Hematopoietic multipotent progenitor cell treated with erythropoietin and hydrocortisone succinate and interleukin-3 and kit ligand, for 6 days (in vitro differentiated cells): Measurements from ENCODE around the gene PLK3.
A peak's percentile ranks its signal among the peaks of the same experiment; 100 is the strongest.
"Not testable (repeated sequence)": the region's sequence is repeated elsewhere in the genome, so short reads cannot be mapped to it uniquely, and the experiment has no call there.

Source experiments
- DNase-seq: peaks from one replicate; pipeline ENCODE4 v3.0.0-alpha.2; 2015

The PLK3 gene

DNA sequence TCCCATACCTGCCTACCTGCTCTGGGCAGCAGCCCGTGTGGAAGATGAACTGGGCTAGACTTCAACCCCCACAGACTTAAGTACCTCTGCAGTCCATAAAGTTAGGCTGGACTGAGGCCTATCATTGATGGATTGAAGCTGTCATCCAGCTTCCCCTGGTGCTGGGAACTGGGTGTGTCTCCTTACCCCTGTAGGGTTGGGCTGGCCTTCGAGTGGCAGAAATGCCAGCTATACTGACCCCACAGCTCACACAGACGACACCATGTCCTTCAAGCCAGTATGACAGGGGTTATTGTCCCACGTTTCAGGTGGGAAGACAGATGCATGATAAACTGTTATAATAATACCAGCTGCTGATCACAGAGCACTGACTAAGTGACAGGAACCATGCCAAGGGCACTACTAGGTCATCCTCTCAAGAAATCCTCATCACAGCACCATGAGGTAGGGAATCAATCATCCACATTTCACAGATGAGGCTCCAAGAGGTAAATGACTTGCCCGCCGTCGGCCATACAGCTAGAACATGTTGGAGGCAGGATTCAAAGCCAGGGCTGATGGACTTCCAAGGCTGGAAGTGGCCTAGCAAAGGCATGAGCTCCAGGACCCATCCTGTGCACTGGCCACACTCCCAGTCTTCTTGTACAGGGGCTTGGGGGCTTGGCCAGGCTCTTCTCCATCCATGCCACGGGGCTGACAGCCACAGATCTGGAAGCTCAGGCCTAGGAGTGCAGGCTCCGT lies 11.9 kb upstream of the PLK3 start, which contains the start of gene BEST4:
TSS of gene BEST4 (minus strand) at position 51 of the 741 bp plus-strand sequence. CDS start 465 bp downstream, outside the sequence.
- DNase-seq, result no peak

DNA sequence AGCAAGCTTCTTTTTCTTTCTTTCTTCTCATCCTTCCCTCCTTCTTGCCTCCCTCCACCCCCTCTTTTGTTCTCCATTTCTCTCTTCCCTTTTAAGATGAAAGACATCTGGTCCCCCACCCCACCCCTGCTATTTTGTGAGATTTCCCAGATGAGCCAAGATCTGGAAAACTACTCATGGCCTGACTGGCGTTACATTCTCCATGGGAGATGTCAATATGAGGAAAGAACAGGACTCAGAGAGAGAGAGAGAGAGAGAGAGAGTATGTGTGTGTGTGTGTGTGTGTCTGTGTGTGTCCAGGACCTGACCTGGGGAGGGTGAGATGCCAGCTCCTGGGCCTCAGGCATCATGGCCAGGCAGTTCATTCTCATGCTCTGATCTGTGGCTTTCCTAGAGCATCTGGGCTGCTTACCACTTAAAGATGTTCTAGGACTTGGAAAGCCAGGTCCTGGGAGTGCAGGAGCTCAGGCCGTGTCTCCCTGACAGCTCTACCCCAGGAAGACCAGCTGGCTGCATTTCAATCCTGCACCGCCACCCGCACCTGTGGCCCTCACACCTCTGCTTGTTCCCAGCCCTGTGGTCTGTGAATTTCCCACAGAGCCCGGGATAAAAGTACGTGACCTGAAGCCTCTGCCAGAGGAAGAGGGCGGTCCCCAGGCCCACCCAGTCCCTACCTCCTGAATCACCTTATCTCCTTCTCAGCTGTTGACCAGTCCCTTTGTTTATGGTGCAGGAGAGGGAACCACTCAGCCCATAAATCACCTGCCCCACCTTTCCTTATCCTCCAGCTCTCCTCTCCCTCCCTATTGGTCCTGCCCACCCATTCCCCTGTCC lies 9.0 kb upstream of the PLK3 start:
- DNase-seq, result no peak

DNA sequence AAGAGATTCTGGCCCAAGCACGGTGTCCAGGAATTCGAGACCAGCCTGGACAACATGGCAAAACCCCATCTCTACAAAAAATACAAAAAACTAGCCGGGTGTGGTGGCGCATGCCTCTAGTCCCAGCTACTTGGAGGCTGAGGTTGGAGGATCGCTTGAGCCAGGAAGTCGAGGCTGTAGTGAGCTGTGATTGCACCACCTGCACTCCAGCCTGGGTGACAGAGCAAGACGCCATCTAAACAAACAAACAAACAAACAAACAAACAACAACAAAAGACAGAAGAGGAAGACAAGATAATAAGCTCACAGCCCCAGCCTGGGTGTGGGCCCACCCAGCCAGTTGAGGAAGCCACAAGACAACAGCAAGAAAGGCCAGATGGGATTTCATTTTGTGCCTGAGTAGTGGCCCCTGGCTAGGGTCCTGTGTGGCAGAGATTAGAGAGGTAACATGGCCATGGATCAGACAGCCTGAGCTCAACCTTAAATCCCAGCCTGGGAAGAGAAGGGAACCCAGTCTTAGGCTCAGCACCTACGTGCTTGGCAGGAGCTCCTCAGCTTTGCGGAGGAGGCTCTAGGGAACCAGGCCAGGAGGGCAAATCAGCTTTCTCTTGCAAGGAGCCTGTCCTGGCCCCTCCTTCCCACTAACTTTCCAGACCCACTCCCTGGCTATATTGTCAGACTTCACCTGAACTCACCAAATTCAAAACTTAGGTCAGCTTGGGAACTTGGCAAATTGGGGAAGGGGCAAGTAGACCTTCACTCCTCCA lies 7.3 kb upstream of the PLK3 start:
- no peak for DNase-seq

DNA sequence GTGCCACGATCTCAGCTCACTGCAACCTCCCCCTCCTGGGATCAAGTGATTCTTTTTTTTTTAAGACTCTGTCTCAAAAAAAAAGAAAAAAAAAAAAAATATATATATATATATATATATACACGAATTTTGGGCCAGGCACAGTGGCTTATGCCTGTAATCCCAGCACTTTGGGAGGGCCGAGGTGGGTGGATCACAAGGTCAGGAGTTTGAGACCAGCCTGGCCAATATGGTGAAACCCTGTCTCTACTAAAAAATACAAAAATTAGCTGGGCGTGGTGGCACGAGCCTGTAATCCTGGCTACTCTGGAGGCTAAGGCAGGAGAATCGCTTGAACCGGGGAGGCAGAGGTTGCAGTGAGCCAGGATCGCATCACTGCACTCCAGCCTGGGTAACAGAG lies 2.3 kb upstream of the PLK3 start:
- not testable (repeated sequence) for DNase-seq

DNA sequence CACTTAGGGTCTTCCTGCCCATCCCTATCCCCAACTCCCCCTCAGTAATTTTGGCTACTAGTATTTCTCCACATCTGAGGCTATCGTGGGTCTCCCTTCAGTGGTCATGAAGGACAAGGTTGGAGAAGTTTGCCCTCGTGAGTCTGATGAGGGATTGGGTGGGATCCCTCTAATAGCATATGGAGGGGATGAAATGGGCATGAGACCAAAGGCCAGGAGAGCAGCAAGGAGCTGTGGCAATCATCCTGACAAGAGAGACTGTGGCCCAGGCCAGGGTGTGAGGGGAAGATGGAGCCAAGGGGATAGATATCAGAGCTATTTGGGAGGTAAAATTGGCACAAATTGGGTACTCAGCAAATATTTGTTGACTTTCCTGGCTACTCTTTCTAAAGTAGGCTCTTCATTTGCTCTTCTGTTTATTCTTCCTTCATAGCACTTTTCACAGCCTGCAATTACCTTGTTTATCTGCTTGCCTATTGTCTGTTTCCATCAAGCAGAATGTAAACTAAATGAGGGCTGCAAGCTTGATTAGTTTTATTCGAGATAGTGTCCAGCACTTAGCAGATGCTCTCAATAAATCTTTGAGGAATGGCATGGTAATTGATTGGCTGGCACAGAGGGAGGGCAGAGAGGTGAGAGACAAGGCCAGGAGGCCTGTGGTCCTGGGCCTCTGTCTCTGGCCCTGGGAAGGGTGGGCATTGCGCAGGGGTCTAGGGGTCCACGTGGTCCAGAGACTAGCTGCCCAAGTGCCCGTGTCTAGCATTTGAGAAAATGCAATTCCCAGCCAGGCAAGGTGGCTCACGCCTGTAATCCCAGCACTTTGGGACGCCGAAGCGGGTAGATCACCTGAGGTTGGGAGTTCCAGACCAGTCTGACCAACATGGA lies 1.5 kb upstream of the PLK3 start:
- no peak for DNase-seq

DNA sequence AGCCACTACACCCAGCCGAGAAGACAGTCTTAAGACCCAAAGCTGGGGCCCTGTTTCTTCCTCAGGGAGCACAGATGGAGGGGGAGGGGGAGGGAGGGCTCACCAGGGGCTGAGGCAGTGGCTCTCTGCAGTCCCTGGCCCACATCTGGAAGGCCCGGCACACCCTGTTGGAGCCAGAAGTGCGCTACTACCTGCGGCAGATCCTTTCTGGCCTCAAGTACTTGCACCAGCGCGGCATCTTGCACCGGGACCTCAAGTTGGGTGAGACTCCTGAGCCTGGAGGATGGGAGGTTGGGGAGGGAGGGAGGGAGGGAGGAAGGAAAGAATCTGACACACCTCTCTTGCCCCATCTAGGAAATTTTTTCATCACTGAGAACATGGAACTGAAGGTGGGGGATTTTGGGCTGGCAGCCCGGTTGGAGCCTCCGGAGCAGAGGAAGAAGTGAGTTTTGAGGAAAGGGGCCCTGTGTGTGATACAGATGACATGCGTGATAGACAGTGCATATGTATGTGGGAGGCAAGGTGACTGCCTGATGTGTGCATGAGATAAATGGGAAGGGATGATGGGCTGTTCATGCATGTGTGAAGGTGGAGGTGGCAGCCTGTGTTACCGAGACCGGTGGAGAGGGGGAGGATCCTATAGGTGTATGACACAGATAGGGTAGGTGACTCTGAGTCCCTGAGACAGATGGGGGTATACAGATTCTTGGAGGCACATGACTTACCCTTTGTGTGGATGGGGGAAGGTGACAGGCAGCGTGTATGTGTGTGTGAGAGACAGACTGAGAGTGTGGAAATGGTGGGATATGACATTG lies 1.5 kb downstream of the PLK3 start:
- no peak for DNase-seq

DNA sequence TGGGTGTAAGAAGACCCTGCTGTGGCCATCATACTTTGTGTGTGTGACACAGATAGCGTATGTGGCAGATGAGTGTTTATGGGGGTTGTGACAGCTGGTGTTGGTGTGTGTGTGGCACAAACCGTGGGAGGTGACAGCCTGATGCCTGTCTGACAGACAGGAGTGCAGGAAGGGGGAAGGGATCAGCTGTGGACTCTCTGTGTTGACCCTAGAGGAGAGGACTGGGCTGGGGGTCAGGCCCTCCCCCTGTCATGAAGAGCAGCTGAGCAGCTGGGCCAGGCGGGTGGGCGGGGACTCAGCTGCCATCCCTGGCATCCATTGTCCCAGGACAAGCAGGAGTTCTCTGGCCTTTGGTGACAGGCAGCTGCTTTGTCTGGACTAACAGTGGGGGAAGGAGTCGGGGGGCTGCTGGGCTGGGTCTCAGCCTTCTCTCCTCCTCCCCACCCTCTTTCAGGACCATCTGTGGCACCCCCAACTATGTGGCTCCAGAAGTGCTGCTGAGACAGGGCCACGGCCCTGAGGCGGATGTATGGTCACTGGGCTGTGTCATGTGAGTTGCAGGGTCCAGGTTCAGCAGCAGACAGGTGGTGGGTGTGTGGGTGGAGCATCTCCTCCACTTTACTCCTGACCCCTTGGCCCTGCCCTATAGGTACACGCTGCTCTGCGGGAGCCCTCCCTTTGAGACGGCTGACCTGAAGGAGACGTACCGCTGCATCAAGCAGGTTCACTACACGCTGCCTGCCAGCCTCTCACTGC lies 2.3 kb downstream of the PLK3 start:
- DNase-seq, result no peak

DNA sequence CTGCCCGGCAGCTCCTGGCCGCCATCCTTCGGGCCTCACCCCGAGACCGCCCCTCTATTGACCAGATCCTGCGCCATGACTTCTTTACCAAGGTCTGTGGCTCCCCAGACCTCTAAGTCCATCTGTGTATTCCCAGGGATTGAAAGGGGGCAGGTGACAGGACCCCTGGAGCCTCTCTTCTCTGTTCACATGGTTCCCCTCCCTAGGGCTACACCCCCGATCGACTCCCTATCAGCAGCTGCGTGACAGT lies 2.8 kb downstream of the PLK3 start:
- DNase-seq, result no peak

DNA sequence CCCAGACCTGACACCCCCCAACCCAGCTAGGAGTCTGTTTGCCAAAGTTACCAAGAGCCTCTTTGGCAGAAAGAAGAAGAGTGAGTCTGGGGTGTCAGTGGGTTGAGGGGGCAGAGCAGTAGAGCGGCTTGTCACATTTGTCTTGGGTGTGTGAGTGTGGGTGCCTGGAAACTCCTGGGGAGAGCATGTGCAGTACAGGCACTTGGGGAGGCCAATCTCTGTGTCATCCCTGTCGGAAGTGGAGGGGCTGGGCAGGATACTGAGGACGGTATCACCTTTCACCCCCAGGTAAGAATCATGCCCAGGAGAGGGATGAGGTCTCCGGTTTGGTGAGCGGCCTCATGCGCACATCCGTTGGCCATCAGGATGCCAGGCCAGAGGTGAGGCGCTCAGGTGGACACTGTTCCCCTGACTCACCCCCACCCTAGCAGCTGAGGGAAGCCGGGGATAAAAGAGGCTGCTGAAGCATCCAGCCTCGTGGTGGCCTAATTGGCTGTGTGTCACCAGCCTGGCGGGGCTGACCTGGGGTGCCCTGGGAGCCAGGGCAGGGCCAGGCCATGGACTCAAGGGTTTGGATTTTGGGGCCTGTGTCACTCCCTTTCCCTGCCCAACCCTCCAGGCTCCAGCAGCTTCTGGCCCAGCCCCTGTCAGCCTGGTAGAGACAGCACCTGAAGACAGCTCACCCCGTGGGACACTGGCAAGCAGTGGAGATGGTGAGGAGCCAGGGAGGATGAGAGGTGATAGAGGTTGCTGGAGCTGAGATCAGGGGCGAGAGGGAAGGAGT lies 3.3 kb downstream of the PLK3 start:
- no peak for DNase-seq

DNA sequence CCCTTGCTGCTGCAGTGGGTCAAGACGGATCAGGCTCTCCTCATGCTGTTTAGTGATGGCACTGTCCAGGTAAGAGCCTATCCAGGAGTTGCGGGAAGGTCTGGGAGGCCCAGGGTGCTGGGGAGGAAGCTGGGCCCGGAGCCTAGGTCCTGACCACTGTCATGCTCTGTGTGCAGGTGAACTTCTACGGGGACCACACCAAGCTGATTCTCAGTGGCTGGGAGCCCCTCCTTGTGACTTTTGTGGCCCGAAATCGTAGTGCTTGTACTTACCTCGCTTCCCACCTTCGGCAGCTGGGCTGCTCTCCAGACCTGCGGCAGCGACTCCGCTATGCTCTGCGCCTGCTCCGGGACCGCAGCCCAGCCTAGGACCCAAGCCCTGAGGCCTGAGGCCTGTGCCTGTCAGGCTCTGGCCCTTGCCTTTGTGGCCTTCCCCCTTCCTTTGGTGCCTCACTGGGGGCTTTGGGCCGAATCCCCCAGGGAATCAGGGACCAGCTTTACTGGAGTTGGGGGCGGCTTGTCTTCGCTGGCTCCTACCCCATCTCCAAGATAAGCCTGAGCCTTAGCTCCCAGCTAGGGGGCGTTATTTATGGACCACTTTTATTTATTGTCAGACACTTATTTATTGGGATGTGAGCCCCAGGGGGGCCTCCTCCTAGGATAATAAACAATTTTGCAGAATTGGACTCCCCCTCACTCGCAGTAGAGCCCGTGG lies 5.3 kb downstream of the PLK3 start:
- DNase-seq, result no peak

DNA sequence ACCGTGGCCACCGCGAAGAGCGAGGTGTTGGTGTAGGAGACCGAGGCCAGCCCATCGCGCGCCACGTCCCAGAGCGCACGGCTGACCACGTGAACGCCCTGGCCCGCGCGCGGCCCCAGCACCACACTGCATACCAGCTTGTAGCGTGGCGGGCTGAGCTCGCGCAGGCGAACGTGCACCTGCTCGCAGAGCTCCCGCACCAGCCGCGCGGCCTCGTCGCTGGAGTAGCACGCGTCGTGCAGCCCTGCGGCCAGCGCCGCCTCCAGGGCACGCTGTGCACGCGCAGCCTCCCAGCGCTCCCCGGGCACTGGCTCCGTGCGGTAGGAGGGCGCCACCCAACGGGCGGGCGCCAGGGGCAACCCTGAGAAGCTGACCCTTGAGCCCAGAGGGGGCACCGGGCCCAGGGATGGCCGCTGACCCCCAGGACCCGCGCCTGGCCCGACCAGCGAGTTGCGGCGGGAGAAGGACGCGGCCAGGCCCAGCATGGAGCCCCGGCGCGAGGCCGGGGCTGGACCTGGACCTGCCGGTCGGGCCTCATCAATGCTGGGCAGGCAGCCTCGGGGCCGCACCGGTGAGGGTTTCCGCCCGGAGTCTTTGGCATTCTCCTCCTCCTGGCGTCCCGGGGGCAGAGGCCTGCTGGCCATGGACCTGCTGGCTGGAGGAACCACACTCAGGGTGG lies 6.0 kb downstream of the PLK3 start:
- no peak for DNase-seq

DNA sequence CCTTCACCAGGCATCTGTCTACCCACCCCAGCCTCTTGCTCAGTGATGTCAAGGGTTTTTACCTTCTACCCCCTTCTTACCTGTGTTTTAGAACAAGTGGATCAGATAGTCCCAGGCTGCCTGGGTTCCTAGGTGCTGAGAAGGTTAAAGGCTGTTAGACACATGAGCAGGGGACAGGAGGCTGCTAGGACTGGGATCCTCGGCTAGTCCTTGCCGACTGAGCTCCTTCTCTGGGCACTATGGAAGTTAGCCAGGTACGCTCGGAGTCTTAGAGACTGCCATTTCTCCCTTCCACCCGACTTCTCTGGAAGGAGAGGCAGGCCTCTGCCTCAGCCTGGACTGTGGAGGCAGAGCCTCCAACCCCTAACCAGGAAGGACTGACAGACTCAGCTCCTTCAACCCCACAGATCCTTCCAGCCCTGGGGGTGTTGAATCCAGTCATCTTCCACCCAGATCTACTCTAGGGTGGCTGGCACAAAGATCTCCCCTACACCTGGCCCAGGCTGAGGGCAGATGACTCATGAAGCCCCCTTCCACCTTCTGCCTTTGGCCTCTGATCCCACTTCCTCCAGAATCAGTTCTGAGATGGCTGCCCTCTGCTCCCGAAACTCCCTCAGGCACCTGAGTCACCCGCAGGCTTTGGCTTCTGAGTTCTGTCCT lies 6.7 kb downstream of the PLK3 start, which contains the start of gene DYNLT4:
TSS of gene DYNLT4 (minus strand) at position 648 of the 660 bp plus-strand sequence. CDS start 683 bp downstream, outside the sequence.
- no peak for DNase-seq

DNA sequence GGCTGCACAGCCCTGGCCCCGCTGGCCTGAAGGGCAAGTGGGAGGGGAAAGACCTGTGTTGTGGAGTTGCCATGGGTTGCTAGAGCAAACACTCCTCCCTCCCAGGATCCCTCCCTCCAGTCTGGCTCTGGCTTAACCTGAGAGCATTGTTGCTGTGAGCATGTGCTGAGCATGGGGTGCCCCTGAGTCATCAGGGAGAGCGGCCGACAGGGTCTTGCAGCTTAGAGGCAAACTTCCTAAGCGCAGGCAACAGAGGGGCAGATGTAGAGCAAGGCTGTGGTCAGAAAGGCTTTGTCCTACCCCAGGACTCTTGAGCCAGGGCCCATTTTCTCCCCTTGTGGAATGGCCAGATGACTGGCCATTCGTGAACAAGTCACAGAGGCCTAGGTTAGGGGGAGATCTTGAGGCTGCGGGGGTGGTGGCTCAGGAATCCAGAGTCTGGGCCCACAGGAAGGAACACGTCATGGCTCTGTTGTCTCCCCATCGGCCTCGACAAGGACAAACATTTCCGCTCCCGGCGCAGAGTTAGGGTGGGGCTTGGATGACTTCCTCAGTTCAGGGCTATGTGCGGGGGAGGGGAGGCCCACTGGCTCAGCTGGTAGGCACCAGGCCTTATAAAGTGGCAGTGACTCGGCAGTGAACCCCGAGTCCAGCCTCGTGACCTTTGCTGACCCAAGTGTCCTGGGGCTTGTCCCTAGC lies 7.3 kb downstream of the PLK3 start:
- DNase-seq, result peak; percentile 97

DNA sequence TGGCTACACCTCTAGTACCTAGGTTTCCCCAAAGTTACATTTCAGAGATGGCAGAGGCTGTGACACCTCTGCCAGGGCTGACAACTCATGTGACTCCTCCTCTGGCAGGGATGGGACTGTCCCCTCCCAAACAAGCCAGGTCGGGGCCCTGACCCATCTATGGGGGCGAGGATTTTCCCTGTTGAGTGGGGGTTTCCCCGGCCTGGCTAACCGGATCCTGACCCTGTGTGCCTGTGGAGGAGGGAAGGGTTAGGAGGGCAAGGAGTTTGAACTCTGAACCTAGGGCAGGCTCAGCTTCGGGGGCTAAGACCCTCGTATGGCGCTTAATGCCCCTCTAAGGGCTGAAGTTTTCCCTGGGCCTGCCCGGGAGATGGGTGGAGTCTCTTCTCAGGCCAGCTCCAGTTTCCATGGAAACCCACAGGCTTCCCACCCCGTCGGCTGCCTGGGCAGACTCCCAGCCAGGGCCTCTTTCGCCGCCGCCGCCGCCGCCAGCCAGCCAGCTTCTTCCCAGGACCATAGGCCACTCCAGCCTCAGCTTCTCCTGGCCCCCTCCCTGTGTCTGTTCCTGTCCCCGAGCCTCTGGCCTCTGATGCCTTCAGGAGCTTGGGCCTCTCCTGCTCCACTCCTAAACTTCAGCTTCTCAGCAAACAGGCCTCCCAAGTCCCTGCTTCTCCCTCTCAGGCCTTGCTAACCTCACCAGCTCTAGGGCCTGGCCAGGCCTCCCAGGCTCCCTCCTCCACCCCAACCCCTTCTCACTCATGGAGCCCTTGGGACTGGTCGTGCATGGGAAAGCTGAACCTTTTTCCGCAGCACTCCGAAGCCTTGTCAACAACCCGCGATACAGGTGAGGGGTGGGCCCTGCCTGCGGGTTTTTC lies 8.1 kb downstream of the PLK3 start, which contains the start of gene BTBD19:
TSS of gene BTBD19 (plus strand) at position 461 of the 875 bp plus-strand sequence. CDS start at position 759, 298 bp downstream.
- peak; percentile 88 for DNase-seq

DNA sequence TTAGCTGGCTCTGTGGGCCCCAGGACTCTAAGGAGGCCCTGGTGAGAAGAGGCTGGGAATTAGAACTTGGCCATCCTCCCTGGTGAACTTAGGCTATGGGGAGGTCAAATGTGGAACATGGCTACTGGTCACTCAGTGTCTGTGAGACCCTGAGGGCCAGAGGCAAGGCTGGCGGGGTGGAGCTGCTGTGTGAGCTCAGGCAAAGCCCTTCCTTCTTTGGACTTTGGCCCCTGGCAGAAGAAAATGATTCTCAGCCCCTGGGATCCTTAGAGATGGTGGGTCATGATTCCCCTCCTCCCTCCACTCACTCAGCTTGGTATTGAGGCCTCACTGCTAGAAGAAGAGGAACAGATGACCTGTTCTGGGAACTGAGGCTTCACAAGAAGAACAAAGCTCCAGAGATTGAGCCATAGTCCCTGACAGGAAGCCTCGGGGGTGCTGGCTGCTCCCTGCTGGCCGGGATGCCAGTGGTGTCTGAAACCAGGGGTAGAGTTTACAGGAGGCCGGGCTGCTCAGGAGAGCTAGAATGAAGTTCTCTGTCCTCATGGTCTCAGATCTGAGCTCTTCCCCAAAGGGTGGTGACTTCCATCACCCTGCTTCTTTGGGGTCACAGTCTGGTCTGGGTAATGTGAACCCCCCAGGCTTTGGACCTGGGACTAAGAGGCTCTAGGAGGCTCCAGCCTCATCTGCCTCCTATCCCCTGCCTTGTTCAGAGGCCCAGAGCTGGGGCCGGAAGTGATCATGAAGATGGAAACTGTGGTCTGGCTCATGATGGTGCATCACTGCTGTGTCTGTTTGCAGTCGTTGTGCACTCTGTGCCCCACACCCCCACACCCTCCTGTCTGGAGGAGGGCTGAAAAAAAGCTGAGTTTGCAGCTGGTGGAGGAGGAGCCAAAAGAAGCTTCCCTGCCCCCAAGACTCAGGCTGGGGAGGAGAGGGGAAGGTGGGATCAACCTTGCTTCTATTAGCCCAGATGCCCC lies 9.1 kb downstream of the PLK3 start:
- DNase-seq, result peak; percentile 76
